ENCODE results near the gene IZUMO1.
"Not testable (repeated sequence)": the region's sequence is repeated elsewhere in the genome, so short reads cannot be mapped to it uniquely, and the experiment has no call there.

IZUMO1 gene

DNA sequence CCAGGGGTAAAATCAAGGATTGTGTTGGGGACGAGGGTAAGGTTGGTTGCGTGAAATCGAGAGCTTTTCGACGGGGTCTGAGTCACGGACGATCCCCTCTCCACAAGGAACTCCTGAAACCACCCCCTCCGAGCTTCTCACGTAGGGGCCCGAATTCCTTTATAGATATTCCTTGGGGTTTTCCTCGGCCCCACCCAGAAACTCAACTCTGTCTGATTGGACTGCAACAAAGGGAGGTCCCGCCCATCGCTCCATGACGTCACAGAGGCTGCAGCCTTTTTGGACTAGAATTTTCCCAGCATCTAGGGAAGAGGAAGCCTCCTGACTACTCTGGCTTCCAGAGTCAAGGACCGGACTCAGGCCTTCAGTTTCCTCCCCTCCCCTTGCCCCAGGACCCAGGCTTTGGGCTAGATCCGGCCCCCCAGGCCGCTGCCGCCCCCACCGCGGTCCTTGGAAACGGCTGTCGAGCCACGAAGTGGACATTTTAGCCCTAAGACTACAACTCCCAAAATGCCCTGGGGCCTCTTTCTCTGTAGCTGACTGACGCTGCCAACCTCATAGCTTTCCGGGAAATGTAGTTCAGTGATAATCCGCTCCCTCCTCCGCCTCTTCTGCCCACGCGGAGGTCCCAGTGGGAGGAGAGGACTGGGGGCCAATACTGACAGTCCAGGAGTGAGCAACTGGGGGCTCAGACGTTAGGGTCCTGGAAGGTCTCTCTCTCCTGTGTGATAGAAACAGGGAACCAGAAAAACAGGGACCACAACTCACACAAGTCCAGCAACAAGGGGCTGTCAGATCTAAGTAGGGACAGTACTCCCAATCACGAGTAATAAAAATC, at the start of gene IZUMO1:
IZUMO1 (minus strand) TSS at position 172 of the 838 bp plus-strand sequence. CDS start 1,050 bp downstream, outside the sequence.
- DNase-seq = peak; percentile 87 to 89
- TF ChIP-seq GATA1 (IDR thresholded peaks at IDR 0.05; ENCODE audit: low read depth, low read length) = no peak
- peak; percentile 33 for TF ChIP-seq POLR2A (IDR thresholded peaks at IDR 0.05; ENCODE audit: low read length)

DNA sequence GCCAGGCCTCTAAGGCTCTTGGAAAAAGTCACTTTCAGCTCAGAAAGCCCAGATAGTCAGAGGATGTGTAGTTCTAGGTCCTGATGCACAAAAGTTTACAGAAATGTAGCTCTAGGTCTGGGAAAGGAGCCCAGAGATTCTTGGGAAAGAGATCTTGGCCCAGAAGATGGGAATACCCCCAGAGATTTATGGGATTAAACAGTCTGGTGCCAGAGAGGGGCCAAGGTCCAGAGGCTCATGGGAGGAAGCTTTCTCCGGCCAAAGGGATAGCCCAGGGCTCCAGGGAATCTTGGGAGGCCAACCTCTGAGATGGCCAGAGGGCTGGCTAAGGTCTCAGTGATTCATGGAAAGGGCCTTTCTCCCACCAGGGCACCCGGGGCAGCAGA, 49.0 kb upstream of the IZUMO1 start:
- DNase-seq = no peak
- TF ChIP-seq POLR2A (IDR thresholded peaks at IDR 0.05; ENCODE audit: low read length) (no peak), GATA1 (IDR thresholded peaks at IDR 0.05; ENCODE audit: low read depth, low read length) (no peak)

DNA sequence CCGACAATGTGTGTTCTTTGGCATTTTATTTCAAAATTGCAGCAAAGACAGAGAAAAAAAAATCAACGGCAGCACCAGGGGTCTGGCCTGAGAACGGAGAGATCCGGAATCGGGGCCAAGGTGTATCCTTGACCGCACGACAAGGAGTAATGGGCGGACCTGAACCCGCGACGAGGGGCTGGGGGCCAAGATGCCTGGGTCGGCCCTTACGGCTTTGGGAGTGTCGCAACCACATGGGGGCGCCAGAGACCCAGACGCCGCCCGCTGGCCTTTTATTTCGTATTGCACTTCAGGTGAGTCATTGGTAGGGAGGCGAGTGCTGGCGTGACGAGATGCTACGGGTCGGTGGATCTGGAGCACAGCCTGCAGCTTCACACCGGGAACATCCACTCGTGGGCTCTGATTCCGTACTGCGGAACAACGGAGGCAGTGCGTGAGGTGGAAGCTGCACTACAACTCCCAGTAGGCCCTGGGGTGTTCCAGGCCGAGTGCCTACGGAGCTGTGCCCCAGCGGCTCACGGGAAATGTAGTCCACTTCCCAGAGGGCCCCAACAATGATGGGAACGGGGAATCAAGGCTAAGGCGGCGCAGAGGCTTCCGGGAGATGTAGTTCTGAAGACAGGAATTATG, 48.5 kb upstream of the IZUMO1 start:
- peak; percentile 89 to 95 for DNase-seq
- no peak for TF ChIP-seq GATA1 (IDR thresholded peaks at IDR 0.05; ENCODE audit: low read depth, low read length)
- no peak for TF ChIP-seq POLR2A (IDR thresholded peaks at IDR 0.05; ENCODE audit: low read length)

- no peak for DNase-seq
- TF ChIP-seq GATA1 (IDR thresholded peaks at IDR 0.05; ENCODE audit: low read depth, low read length) (no peak), POLR2A (IDR thresholded peaks at IDR 0.05; ENCODE audit: low read length) (no peak)
These were observed 47.6 kb upstream of the IZUMO1 start for GRCh38 chr19:48794291-48794690.

GRCh38 chr19:48793271-48793670, 46.6 kb upstream of the IZUMO1 start:
- TF ChIP-seq GATA1 (IDR thresholded peaks at IDR 0.05; ENCODE audit: low read depth, low read length) = no peak
- TF ChIP-seq POLR2A (IDR thresholded peaks at IDR 0.05; ENCODE audit: low read length) = no peak
- no peak for DNase-seq

- not testable (repeated sequence) for DNase-seq
These were observed 40.6 kb upstream of the IZUMO1 start for GRCh38 chr19:48787331-48787730.

- not testable (repeated sequence) for DNase-seq
These were observed 39.7 kb upstream of the IZUMO1 start for GRCh38 chr19:48786422-48786821.

DNA sequence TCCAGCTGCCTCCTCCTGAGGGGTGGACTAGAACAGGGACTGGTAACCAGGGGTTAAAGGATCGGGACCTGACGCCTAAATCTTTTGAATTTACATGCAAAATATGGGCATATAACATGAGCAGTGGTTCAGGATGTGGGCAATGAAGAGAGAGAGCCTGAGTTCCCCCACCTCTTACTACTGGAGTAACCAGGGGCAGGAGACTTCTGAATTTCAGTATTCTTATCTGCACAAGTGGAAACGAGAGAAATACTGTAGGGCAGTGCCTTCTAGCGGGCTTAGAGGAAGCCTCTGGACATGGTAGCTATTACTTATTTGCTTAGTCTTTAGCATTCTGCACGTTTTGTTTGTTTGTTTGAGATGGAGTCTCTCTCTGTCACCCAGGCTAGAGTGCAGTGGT, 37.8 kb upstream of the IZUMO1 start:
- no peak for TF ChIP-seq GATA1 (IDR thresholded peaks at IDR 0.05; ENCODE audit: low read depth, low read length)
- no peak for TF ChIP-seq POLR2A (IDR thresholded peaks at IDR 0.05; ENCODE audit: low read length)
- peak in 1 of 2 experiments; percentile 66 for DNase-seq

- no peak for TF ChIP-seq POLR2A (IDR thresholded peaks at IDR 0.05; ENCODE audit: low read length)
- no peak for TF ChIP-seq GATA1 (IDR thresholded peaks at IDR 0.05; ENCODE audit: low read depth, low read length)
These were observed 34.1 kb upstream of the IZUMO1 start for GRCh38 chr19:48780631-48781391.

DNA sequence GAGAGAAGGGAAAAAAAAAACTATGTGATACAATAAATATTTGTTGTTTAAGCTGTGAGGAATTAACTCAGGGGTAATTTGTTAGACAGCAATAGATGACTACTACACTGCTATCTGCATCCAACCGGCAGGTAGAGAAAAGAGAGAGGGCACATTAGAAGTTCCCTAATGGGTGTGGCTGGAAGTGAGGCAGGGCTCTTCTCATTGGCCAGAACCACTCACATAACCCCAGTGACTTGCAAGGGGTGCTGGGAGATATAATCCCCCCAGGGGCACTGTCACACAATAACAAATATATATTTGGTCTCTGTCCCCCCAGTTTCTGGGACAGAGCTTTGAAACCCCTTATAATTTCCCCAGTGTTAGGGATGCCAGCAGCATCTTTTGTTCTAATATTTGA, 32.9 kb upstream of the IZUMO1 start:
- TF ChIP-seq GATA1 (IDR thresholded peaks at IDR 0.05; ENCODE audit: low read depth, low read length) (no peak), POLR2A (IDR thresholded peaks at IDR 0.05; ENCODE audit: low read length) (no peak)
- DNase-seq = no peak

More at GRCh38 chr19:48780631-48781391, 34.1 kb upstream of the IZUMO1 start:
- DNase-seq = peak; percentile 82 to 83

DNA sequence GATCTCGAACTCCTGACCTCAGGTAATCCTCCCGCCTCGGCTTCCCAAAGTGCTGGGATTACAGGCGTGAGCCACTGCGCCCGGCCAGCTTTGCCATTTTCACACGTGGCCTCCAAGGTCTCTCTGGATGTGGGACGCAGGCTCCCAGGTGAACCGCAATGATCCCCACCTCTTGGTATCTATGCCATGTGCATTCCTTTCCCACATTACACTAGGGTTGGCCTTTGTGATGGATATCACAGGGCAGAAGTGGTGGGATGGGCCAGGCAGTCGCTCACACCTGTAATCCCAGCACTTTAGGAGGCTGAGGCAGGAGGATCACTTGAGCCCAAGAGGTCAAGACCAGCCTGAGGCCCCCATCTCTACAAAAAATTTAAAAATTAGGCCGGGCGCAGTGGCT, 31.0 kb upstream of the IZUMO1 start:
- no peak for DNase-seq

GRCh38 chr19:48777139-48777538, 30.4 kb upstream of the IZUMO1 start:
- no peak for DNase-seq
- TF ChIP-seq GATA1 (IDR thresholded peaks at IDR 0.05; ENCODE audit: low read depth, low read length) (no peak), POLR2A (IDR thresholded peaks at IDR 0.05; ENCODE audit: low read length) (no peak)

More for the DNA sequence above, 31.0 kb upstream of the IZUMO1 start:
- no peak for TF ChIP-seq GATA1 (IDR thresholded peaks at IDR 0.05; ENCODE audit: low read depth, low read length)
- TF ChIP-seq POLR2A (IDR thresholded peaks at IDR 0.05; ENCODE audit: low read length) = no peak

DNA sequence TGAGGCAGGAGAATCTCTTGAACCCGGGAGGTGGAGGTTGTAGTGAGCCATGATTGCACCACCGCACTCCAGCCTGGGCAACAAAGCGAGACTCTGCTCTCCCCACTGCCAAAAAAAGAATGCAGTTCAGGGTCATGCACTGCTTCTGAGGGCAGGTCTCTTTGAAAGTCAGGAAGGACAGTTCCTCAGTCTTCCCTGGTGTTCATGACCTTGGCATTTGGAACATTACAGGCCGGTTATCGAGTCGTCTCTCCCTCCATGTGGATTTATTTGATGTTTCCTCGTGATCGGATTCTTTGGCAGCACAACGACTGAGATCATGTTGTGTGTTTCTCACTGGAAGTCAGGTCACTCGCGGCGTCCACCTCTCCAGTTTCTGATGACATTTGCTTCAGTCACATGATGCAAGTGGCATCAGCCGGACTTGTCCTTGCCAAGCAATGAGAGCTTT, 25.8 kb upstream of the IZUMO1 start:
- TF ChIP-seq GATA1 (IDR thresholded peaks at IDR 0.05; ENCODE audit: low read depth, low read length) = no peak
- TF ChIP-seq POLR2A (IDR thresholded peaks at IDR 0.05; ENCODE audit: low read length) = no peak
- no peak for DNase-seq

DNA sequence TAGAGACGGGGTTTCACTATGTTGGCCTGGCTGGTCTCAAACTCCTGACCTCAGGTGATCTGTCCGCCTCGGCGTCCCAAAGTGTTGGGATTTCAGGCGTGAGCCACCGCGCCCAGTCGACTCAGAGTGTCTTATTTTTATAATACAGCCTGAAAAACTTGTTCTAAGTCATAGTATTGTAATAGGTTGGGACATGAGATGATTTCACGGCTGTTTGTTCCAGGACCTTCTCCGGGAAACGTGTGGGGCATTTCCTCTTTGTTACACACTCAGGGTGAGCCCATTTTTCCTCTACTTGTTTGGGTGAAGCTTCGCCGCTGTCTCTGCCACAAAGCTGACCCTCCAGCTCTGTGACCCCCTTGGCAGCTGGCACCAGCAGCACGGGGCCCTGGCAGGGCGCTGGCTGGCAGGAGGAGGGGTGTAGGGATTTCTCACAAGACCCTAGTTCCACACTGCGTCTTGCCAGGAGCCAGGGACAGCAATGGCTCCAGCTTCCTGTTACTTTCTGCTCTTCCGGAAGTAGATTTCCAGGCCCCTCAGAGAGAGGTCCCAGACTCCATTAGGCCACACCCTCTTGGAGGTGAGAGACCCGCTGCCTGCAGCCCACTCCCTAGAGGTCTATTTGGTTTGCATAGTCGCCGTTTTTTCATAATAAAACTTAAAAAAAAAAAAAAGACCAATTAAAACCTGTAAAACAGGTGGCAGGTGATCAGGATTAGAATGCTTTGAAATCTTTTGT, 24.2 kb upstream of the IZUMO1 start:
- TF ChIP-seq POLR2A (IDR thresholded peaks at IDR 0.05; ENCODE audit: low read length) (no peak), GATA1 (IDR thresholded peaks at IDR 0.05; ENCODE audit: low read depth, low read length) (no peak)
- DNase-seq = no peak
